ENCODE results near the gene PCBP3. TPM values are rescaled to one million over a fixed set of nuclear protein-coding genes. Genes with fewer than 3 reads are reported as not detected.
"Not testable (repeated sequence)": the region's sequence is repeated elsewhere in the genome, so short reads cannot be mapped to it uniquely, and the experiment has no call there.

Gene PCBP3
- total and polyA plus RNA-seq, 12 donors, result 1.7 to 15.8 (median 4.7) TPM

DNA sequence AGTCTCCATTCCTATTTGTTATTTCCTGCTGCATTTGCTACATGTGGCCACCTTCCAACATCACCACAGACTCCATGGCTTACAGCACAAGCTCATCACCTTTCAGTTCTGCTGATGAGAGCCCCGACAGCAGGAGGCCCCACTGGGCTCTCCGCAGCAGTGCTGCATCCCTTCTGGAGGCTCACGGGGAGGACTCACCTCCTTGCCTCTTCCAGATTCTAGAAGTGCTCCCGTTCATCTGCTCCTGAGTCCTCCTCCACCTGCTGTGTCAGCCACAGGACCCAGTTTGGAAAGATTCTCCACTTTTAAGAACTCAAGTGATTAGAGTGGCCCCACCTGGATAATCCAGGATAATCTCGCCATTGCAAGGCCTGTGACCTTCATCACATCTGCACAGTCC is 167.6 kb downstream of the PCBP3 start:
- Histone ChIP-seq H3K4me1 (replicated peaks in 1 of 2) (no peaks in the 10 kb centered on the region), H3K9me3 (replicated peaks in 1 of 3) (no peaks in the 10 kb centered on the region), H3K4me3 (no peak overlapping the region), H3K36me3 (replicated peaks in 1 of 2) (no peaks in the 10 kb centered on the region), H3K27ac (no peak overlapping the region), H3K27me3 (no peaks in the 10 kb centered on the region)
- intact Hi-C loops (cut with DNase I), result no loop called here
- WGBS, 4 donors, result 67 to 82% (median 73%) methylated on average over 5 of the region's 5 CpGs
- TF ChIP-seq POLR2A (IDR thresholded peaks at IDR 0.05), result no peak
- TF ChIP-seq, protein P1, sequence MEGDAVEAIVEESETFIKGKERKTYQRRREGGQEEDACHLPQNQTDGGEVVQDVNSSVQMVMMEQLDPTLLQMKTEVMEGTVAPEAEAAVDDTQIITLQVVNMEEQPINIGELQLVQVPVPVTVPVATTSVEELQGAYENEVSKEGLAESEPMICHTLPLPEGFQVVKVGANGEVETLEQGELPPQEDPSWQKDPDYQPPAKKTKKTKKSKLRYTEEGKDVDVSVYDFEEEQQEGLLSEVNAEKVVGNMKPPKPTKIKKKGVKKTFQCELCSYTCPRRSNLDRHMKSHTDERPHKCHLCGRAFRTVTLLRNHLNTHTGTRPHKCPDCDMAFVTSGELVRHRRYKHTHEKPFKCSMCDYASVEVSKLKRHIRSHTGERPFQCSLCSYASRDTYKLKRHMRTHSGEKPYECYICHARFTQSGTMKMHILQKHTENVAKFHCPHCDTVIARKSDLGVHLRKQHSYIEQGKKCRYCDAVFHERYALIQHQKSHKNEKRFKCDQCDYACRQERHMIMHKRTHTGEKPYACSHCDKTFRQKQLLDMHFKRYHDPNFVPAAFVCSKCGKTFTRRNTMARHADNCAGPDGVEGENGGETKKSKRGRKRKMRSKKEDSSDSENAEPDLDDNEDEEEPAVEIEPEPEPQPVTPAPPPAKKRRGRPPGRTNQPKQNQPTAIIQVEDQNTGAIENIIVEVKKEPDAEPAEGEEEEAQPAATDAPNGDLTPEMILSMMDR (IDR thresholded peaks at IDR 0.05), result no peak
- peak in 1 of 7 donors; percentile 25 for DNase-seq

DNA sequence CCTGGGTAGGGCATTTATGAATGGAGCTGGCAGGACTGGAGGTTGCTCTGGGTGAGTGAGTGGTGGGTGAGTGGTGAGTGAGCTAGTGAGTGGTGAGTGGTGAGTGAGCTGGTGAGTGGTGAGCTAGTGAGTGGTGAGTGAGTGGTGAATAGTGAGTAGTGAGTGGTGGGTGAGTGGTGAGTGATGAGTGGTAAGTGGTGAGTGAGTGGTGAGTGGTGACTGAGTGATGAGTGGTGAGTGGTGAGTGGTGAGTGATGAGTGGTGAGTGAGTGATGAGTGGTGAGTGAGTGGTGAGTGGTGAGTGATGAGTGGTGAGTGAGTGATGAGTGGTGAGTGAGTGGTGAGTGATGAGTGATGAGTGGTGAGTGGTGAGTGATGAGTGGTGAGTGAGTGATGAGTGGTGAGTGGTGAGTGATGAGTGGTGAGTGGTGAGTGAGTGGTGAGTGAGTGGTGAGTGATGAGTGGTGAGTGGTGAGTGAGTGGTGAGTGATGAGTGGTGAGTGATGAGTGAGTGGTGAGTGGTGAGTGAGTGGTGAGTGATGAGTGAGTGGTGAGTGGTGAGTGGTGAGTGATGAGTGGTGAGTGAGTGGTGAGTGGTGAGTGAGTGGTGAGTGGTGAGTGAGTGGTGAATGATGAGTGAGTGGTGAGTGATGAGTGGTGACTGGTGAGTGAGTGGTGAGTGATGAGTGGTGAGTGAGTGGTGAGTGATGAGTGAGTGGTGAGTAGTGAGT is 170.8 kb downstream of the PCBP3 start:
- intact Hi-C loops (cut with DNase I); H3K9me3 ChIP-seq (replicated peaks in 1 of 3); H3K27ac ChIP-seq: not testable (repeated sequence)

DNA sequence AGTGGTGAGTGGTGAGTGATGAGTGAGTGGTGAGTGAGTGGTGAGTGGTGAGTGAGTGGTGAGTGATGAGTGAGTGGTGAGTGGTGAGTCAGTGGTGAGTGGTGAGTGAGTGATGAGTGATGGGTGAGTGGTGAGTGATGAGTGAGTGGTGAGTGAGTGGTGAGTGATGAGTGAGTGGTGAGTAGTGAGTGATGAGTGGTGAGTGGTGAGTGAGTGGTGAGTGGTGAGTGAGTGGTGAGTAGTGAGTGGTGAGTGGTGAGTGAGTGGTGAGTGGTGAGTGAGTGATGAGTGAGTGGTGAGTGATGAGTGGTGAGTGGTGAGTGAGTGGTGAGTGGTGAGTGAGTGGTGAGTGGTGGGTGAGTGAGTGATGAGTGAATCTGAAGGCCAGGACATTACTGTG is 172.3 kb downstream of the PCBP3 start:
- not testable (repeated sequence) for DNase-seq; H3K9me3 ChIP-seq (replicated peaks in 1 of 3); H3K27ac ChIP-seq; H3K27me3 ChIP-seq; H3K36me3 ChIP-seq (replicated peaks in 1 of 2); H3K4me3 ChIP-seq; H3K4me1 ChIP-seq (replicated peaks in 1 of 2)
- intact Hi-C loops (cut with DNase I), result loop anchor here in 1 of 2 donors (5.0 kb wide), 1 partner anchor 258 kb away; no protein-coding TSS in a partner anchor

More for the DNA sequence above, 170.8 kb downstream of the PCBP3 start:
- not testable (repeated sequence) for H3K4me1 ChIP-seq (replicated peaks in 1 of 2); H3K36me3 ChIP-seq (replicated peaks in 1 of 2); H3K4me3 ChIP-seq; H3K27me3 ChIP-seq
- peak in 1 of 7 donors; percentile 17 for DNase-seq

DNA sequence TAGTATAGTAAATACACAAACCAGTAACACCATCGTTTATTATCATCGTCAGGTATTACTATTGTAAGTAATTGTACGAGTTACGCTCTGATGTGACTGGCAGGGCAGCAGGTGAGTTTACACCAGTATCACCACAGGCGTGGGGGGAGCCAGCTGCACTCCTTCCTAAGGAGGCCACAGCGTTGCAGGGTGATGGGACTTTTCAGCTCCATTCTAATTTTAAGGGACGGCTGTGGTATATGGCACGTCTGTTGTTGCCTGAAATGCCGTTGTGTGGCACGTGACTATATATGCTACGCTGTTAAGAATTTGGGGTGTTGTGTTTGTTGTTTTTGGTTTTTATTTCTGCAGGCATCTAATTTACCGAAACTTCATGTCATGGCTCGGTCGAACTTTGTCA is 173.3 kb downstream of the PCBP3 start:
- WGBS, 4 donors, result 85 to 90% (median 87%) methylated on average over 14 of the region's 14 CpGs
- TF ChIP-seq, protein P1 (IDR thresholded peaks at IDR 0.05), result no peak
- TF ChIP-seq POLR2A (IDR thresholded peaks at IDR 0.05), result no peak
- no peak for DNase-seq

DNA sequence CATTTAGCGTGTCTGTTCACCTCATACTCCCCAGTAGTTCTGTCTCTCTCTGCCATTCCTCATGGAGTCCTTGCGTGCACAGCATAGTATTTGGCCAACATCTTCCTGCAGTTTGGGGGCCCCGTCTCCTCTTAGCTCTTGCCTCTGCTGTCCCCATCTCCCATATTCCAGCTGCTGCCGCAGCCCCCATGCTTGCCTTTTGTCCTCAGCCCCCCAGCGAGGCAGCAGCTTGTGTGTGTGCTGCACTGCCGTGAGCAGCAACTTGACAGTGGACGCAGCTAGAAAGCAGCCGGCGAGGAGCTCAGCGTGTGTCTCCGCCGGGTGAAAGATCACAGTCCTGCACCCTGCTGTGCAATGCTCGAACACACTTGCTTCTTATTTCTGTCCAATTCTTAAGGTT is 173.8 kb downstream of the PCBP3 start:
- WGBS, 4 donors, result 79 to 89% (median 81%) methylated on average over 13 of the region's 13 CpGs
- no peaks in the 10 kb centered on the region for H3K9me3 ChIP-seq (replicated peaks in 1 of 3)
- no peaks in the 10 kb centered on the region for H3K27me3 ChIP-seq
- no peak overlapping the region for H3K4me3 ChIP-seq
- peaks cover 0 to 8% of the 10 kb centered on the region in 2 donors for H3K4me1 ChIP-seq (replicated peaks in 1 of 2)
- H3K27ac ChIP-seq, result no peak overlapping the region
- H3K36me3 ChIP-seq (replicated peaks in 1 of 2), result no peaks in the 10 kb centered on the region
- TF ChIP-seq POLR2A (IDR thresholded peaks at IDR 0.05), result no peak
- TF ChIP-seq, protein P1 (IDR thresholded peaks at IDR 0.05), result no peak
- intact Hi-C loops (cut with DNase I), result loop anchor here in 1 of 2 donors (5.0 kb wide), 1 partner anchor 260 kb away; no protein-coding TSS in a partner anchor
- no peak for DNase-seq

More for the DNA sequence above, 173.3 kb downstream of the PCBP3 start:
- H3K4me3 ChIP-seq, result no peak overlapping the region
- H3K27me3 ChIP-seq, result no peaks in the 10 kb centered on the region
- no peaks in the 10 kb centered on the region for H3K36me3 ChIP-seq (replicated peaks in 1 of 2)
- H3K27ac ChIP-seq, result no peak overlapping the region
- H3K4me1 ChIP-seq (replicated peaks in 1 of 2), result peaks cover 0 to 8% of the 10 kb centered on the region in 2 donors
- intact Hi-C loops (cut with DNase I), result loop anchor here in 1 of 2 donors (5.0 kb wide), 1 partner anchor 259 kb away; no protein-coding TSS in a partner anchor
- H3K9me3 ChIP-seq (replicated peaks in 1 of 3), result no peaks in the 10 kb centered on the region
